Jurkat, Clone E6-1 (cell line): ENCODE data around the gene ADAP1.
"Not testable (repeated sequence)": the region's sequence is repeated elsewhere in the genome, so short reads cannot be mapped to it uniquely, and the experiment has no call there.

Experiments
- DNase-seq: peaks from one replicate; pipeline ENCODE4 v3.0.0-alpha.2; 2011; ENCODE audit warnings: low read depth, low spot score
- H3K4me3 ChIP-seq: 2 replicates; pipeline ENCODE4 v1.5.1; 2011; ENCODE audit warnings: mild to moderate bottlenecking, low read length, control low read depth, moderate library complexity

ADAP1 gene

DNA sequence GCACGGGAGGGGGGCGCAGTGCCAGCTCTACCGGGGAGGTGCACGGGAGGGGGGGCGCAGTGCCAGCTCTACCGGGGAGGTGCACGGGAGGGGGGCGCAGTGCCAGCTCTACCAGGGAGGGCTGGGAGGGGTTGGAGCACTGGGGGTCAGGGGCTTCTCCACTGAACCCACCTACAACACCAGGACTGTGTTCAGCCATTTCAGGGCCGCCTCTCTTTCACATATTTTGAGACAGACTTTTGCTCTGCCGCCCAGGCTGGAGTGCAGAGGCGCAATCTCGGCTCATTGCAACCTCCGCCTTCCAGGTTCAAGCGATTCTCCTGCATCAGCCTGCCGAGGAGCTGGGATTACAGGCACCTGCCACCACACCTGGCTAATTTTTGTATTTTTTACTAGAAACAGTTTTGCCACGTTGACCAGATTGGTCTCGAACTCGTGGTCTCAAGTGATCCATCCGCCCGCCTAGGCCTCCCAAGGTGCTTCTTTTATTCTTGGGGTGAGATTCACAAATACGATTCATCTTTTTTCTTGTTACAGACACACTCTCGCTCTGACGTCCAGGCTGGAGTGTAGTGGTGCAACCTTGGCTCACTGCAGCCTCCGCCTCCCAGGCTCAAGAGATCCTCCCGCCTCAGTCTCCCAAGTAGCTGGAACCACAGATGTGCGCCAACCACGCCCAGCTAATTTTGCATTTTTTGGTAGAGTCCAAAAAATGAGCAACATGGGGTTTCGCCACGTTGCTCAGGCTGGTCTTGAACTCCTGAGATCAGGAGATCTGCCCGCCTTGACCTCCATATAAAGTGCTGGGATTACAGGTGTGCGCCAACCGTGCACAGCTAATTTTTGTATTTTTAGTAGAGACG, 37.0 kb downstream of the ADAP1 start:
- DNase-seq: no peak
- no peak overlapping the region for H3K4me3 ChIP-seq

DNA sequence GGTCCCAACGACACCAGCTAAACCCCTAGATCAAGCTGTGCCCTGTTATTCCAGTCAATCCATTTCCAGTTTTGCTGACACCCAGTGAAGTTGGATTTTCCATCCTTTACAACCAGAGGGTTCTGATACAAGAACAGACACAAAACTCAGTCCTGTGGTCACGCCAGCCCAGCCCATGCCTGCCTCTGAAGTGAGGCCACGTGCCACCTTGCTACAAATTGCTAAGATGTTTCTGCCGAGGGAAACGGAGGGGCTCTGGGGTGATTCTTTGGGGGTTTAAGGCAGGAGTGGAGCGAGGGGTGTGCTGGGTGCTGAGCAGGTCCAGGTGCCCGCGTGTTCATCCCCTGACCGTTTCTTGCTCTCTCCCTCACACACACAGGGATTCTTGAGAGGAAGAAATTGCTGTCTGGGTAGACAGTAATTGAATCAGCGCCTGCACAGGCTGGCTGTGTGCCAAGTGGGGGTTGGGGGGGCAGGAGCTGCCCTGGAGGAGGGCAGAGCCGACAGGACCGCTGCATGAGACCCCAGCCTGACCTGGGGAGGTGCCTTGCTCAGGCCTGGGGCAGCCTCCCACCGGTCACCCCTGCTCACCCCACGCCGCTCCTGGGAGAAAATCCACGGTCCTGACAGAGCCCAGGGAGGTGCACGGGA, 38.1 kb downstream of the ADAP1 start:
- H3K4me3 ChIP-seq: no peak overlapping the region
- no peak for DNase-seq

DNA sequence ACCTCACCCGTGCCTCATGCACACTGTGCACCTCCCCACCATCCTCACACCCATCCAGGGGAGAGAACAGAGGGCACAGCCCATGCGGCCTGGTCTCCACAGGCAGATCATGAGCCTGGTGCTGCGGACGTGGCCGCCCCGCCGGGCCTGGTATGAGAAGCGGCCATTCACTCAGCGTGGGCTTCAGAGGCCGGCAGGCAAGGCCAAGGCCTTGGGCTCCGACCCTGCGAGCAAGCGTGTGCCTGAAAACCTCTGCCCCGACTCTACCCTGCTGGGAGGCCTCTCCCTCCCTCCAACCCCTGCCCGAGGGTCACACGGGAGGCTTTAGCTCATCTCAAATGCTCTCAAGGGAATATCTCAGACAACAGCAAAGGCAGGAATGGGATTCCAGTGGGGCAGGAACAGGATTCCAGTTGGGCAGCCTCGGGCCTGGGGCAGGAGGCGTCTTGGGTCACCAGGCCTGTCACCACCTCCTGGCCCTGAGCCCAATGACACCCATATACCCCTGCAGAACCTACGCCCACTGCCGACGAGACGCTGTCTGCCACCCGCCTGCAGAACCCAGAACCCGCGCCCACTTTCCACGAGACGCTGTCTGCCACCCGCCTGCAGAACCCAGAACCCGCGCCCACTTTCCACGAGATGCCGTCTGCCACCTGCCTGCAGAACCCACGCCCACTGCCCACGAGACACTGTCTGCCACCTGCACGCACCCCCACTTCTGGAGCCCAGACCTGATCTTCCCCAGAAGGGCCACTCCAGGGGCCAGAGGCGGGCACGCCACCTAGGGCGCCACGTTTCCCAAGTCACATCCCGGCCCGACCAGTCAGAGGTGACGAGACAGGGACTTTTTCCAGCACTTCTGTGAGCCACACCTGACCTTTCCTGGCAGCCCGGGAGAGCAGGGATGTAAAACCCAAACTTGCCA, 38.9 kb downstream of the ADAP1 start:
- DNase-seq: no peak
- H3K4me3 ChIP-seq: no peak overlapping the region

DNA sequence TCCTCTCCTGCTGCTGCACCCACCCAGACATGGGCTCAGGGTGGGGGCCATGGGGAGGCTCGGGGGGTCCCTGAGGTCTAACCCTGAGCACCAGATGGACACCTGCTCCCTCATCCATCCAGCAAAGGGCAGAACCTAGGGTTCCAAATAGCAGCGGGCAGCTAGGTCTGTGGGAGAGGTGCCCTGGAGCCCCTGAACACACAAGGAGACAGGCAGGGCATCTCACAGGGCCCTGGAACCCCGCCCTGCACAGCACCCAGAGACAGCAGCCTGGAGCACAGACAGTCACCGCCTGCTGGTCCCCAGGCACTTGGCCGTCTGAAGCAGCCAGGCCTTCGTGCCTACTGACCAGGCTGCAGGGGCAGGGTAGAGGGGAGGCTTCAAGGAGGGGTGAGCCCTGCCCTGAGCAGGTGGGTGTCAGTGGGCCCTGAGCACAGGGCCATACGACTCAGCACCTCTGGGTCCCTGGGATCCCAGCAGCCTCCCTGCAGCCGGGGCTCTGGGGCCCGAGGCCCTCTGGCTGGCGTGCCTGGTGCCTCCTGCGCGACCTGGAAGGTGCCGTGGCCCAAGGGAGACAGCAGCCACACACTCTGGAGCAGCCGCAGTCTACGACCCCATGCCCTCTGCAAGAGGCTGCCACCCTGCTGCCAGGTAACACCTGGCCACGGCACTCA, 39.8 kb downstream of the ADAP1 start:
- no peak overlapping the region for H3K4me3 ChIP-seq
- no peak for DNase-seq

DNA sequence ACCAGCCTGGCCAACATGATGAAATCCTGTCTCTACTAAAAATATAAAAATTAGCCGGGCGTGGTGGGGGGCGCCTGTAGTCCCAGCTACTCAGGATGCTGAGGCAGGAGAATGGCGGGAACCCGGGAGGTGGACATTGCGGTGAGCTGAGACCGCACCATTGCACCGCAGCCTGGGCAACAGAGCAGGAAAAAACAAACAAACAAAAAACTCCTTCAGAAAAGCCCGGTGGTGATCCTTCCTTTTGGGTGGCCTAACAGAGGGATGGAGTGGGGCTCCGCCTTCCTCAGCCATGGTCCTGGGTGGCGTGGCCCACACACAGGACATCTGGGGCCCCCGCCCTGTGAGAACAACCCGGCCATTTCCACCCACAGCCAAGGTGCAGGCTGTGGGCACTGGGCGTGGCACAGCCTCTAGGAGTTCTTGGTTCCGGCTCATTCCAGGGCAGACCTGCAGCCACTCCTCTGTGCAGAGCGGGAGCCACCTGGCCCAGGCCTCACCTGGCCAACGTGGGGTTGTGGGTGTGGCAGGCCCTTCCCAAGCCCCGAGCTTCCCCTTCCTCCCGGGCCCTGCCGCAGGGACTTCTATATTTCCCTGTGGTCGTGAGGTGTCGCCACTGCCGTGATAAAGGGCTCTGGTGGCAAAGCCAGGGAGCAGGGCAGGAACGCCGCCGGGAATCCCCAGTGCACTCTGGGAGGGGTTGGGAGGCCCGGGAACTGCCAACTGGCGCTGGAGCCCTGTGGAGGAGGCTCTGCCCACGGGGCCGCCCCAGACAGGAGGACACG, 40.6 kb downstream of the ADAP1 start:
- no peak for DNase-seq
- no peak overlapping the region for H3K4me3 ChIP-seq

DNA sequence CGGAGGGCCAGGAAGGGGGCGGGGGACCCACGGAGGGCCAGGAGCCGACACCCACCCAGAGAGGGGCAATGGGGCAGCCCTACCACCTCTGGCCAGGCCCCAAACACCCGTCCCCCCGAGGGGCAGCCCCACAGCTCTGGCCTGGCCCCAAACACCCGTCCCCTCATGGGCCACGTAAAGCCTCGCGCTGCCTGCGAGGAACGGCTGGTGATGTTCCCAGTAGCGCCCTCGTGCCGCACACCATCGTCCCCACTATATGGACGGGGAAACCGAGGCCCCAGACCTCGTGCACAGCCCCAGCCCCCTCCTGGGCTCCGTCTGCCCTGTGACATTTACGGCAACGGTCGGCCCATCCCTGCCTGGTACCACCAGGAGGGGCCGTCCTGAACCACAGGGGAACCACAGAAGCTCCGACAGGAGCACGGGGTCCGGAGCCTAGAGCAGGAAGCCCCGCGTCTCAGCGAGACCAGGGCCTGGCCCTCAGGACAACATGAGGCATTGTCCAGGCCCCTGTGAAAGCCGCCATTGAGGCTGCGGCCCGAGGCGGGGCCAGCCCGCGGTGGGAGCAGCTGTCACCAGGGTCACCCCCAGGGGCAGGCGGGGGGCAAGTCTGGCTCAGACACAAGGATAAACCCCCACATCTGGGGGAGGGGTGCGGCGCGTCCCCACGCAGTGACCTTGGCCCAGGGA, 42.5 kb downstream of the ADAP1 start:
- H3K4me3 ChIP-seq: no peak overlapping the region
- DNase-seq: no peak

DNA sequence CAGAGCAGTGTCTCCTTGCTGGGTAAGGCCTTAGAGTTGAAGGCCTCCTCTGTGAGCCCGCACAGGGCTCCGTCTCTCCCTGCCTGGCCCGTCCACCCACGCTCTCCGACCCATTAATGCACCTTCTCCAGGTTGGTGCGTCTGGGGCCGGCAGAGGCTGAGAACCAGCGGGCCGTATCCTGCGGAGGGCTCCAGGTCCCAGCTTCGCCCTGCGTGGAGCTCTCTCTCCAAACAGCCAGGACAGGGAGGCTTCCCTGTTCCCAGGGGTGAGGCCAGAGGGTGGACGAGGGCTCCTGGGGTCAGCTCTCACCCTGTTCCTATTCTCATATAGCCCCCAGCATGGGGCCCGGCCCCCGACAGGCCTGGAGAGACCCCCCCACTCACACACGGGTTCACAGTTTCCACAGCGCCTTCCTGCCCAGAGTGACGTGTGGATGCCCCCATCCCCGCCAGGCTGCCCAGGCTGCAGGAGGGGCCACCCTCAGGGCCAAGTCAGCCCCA, 43.5 kb downstream of the ADAP1 start:
- DNase-seq: no peak

DNA sequence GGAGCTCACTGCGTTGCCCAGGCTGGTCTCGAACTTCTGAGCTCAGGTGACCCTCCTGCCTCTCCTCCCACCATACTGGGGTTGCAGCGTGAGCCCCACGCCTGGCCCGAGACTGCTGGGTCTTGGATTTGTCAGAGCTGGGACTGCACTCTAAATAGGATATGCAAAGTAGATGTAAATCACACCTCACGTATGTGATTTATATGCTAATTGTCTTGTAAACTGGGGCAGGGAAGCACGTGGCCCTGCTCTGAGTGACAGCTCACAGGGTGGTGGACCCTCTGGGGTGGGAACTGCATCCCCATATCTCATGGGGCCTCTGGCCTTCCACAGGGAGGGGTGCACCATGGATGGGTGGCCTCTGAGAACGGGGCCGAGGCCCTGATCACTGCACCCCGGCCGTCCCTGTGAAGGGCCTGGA, 44.0 kb downstream of the ADAP1 start:
- H3K4me3 ChIP-seq: no peak overlapping the region

More for the DNA sequence above, 43.5 kb downstream of the ADAP1 start:
- H3K4me3 ChIP-seq: no peak overlapping the region

DNA sequence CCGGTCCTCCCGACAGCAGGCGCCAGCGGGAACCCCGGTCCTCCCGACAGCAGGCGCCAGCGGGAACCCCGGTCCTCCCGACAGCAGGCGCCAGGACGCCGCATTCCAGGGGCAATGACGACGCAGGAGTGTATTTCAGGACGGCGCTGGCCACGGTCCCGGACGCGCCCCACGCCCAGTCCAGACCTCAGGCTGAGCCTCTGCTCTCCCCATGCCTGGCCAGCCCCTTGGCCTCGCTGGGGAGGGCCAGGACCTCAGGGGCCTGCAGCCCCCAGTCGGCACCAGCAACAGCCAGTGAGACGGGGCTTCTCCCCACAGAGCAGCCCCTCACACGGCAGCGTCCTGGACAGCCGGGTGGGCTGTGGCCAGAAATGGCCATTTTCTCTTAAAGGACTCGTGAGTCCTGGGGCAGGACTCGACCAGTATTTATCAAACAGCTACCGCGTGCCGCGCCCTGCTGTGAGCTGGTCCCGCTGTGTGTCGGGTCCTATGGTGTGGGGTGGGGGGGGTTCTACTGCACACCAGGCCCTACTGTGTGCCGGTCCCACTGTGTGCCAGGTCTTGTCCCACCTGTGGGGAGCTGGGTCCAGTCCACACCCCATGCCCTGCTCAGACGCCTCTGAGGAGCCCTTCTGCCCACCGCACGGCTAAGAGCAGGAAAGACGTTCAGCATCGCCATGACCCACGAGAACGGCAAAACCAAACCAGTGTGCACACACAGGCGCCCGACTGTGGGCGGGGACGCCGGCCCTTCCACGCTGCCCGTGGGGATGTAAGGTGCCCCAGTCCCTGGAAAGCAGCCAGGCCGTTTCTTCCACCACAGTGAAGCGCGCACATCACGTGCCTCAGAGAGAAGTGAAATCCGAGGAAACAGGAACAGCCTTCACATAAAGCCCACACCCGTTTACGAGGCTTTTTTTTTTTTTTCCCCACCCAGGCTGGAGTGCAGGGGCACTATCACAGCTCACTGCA, 44.8 kb downstream of the ADAP1 start:
- no peak for DNase-seq
- no peak overlapping the region for H3K4me3 ChIP-seq

More for the DNA sequence above, 44.0 kb downstream of the ADAP1 start:
- DNase-seq: no peak

DNA sequence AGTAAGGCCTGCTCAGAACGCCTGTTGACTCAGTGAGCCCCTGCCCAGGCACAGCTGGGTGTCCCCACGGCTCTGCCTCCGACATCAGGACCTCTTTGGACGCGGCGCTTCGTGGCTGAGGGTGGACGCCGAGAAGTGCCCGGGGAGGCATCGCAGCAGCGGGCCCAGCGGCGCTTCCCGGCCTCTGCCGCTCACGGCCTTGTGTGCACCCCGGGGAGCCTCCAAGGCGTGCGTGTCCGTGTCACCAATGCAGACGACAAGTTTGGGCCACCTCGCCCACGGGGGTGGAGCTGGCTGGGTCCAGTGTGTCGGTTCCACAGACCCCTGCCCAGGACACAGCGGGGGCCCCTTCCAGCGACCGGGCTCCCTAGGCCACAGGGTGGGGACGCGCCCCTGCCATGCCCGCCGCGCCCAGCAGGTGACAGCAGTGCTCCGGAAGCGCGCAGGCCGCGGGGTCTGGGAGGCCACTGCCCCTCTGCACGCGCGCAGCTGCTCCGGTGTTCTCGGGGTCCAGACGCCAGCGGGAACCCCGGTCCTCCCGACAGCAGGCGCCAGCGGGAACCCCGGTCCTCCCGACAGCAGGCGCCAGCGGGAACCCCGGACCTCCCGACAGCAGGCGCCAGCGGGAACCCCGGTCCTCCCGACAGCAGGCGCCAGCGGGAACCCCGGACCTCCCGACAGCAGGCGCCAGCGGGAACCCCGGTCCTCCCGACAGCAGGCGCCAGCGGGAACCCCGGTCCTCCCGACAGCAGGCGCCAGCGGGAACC, 45.7 kb downstream of the ADAP1 start:
- not testable (repeated sequence) for DNase-seq, H3K4me3 ChIP-seq

DNA sequence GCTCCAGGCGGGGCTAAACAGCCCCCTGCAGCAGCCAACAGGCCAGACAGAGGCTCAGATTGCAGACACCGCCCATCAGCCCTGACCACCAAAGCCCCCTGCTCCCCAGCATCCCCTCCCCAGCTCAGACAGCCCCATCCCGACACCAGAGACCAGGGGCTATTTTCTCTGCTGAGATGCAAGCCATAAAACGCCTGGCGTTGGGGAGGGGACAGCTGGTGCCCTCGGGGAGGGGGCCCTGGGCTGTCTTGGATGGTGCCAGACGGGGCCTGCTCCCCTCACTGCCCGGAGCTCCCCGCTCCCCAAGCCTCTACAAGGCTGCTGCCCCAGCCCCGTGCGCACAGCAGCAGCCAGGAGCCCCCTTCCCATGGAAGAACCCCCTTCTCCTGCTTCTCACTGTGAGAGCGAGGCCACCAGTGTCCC, 46.3 kb downstream of the ADAP1 start:
- no peak for DNase-seq
- no peak overlapping the region for H3K4me3 ChIP-seq

DNA sequence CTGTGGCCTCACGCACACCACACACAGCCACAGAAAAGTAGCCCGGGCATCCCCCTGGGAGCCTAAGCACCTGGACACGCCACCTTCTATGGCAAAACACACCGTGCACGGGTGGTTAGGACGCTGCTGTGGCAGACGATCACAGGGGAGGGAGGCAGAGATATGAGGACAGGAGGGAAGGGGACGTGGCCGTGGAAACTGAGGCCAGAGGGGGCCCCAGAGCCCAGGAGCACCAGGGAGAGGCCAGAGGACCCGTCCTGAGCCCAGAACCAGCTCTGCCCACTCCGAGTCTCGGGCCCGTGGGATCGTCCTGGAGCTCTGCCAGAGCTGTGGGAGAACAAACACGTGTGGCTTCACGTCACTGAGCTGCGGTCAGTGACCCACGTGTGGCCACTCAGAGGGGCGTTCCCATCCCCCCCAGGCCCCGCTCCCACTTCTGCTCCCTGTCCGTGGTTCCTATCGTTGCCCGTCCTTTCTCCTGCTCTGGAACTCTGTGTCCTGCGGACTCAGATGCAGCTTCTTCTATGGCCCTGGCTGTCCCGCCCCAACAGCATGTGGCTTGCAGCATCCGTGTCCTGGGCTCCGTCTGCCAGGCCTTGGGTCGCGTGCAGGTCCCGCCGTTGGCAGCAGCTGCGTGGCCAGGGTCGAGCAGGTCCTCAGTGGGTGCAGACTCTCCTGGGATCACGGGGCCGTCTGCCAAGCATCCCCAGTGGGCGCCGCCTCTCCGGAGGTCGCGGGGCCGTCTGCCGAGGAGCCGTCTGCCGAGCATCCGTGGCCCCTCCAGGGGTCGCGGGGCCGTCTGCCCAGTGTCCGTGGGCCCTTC, 47.1 kb downstream of the ADAP1 start:
- DNase-seq: no peak
- H3K4me3 ChIP-seq: no peak overlapping the region

DNA sequence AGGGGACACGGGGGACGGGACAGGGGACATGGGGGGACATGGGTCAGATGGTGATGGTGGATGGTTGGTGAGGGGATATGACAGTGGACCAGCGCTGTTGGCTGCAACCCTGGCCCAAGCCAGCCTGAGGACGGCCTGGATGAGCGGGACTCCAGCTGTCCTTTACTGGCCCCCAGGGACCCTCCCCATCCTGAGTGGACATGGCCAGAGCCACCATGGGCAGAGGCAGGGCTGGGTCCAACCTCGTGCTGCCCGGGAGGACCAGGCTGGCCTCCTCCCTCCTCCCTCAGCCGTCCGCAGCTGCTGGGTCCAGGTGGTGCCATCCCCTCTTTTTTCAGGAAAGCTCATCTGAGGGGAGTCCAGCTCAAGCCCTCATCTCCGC, 47.7 kb downstream of the ADAP1 start:
- no peak for DNase-seq
- H3K4me3 ChIP-seq: no peak overlapping the region

DNA sequence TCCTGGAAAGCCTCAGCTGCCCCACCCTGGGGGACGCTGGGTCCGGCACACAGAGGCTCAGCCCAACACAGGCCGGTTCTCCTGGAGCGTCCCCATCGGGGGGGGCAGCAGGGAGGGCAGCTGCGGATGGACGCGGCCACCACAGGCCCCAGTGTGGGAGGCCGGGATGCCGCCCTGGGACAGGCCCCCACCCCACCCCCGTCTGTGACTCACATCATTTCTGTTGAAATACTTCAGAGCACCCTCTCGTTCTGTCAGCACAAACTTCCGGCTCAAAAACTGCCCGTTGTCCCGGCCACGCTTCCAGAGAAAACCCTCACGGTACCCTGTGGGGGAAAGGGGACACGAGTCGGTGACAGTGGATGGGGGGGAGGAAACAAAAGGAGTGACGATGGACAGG, 49.6 kb downstream of the ADAP1 start:
- no peak overlapping the region for H3K4me3 ChIP-seq
- no peak for DNase-seq
